TTC549 (cell line): ENCODE data around the gene CETN1.

ENCODE experiments used
- FAIRE-seq: peaks from 2 replicates; lab custom pipeline; 2012; peaks lifted over from hg19 to GRCh38; lab: Jason Lieb, UNC

CETN1 gene

DNA sequence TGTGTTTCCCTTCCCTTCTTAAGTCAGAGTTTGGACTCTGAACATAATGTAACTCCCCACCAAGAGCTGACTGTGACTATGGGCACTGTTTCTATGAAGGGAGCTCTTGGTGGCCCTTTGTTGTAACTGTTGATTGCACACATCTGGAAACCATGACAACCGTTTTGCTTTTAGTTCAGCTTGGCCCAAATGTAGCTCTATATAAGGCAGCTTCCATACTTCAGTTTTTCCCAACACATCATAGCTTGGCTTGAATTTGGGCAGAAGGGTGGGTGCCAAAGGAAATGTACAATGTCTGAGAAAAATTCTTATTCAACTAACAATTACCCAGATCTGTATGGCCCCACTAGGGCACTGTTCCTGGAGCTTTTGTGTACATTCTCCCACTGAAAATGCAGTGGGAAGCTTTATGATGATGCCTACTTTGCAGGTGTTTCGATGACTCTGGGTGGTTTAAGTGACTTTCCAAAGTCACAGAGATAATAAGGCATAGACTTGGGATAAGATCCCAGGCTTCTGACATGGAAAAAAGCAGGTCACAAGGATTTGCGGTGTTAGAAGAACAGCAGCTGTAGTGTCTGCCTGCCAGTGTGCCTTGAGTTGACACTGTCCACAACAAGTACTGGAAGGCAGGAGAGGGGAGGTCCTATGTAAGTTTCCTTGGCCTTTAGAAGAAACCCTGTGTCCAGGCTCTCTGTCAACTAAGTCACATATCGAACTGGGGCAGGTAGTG lies 2.4 kb upstream of the CETN1 start:
- FAIRE-seq = no peak

- no peak for FAIRE-seq
These were observed 942 bp upstream of the CETN1 start for GRCh38 chr18:579238-579637.

DNA sequence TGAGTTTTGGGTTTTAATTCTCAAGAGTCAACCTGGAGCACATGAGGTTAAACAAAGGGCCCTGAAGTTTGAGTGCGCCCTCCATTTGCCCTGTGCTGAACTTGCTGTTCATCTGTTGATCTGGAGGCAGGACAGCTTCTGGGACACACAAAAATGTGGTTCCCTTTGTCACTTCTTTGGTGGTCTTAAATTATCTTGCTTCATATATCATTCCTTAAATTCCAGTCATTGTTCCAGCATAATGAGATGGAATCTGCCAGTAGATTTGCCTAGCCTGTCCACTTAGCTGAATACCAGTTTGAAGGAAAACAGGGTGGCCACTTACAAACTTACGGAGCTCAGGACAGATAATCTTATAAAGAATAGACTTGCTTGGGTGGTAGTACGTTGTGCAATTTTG lies 916 bp downstream of the CETN1 start:
- no peak for FAIRE-seq

DNA sequence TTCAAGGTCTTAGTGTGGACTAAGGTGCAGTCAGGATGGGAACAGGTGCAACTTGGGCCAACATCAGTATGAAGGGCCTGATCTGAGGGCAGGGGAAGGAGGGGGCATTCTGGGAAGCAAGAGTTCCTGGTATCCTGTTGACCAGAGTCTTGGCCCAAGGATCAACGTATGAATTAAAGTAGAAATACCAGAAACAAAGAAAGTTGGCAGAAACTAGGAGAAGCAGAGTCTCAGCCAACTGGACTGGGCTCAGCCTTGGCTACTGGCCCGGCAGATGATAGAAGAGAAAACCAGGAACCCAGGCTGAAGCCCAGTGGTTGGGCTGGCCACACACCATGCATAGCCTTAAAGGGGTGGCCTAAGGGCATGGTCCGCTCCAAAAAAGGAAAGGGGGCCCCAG lies 2.3 kb downstream of the CETN1 start:
- FAIRE-seq = no peak

- no peak for FAIRE-seq
These were observed 14.9 kb downstream of the CETN1 start for GRCh38 chr18:595068-595467.

- no peak for FAIRE-seq
These were observed 15.4 kb downstream of the CETN1 start for GRCh38 chr18:595571-595970.

DNA sequence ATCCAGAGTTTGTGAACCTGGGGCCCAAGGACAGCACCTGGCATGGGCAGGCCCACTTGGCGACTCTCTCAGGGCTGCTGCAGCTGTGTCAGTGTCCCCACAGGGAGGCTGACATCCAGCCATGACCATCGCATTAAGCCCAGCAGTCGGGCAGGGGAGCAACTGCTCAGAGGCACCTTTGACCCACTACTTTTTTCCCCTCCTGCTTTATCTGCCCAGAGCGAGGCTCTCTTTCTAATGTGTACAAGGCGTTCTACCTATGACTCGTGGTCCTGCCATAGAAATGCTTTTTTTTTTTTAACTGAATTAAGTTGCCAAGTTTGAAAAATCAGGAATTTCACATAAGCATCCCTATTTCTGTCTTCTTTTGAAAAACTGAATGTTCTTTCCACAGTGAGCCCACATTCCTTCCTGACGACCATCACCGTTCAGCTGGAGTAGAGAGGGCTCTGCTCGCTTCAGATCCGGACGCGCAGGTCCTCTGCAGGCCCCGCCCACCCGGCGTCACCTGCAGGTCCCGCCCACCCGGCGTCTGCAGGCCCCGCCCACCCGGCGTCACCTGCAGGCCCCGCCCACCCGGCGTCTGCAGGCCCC lies 16.2 kb downstream of the CETN1 start:
- no peak for FAIRE-seq

DNA sequence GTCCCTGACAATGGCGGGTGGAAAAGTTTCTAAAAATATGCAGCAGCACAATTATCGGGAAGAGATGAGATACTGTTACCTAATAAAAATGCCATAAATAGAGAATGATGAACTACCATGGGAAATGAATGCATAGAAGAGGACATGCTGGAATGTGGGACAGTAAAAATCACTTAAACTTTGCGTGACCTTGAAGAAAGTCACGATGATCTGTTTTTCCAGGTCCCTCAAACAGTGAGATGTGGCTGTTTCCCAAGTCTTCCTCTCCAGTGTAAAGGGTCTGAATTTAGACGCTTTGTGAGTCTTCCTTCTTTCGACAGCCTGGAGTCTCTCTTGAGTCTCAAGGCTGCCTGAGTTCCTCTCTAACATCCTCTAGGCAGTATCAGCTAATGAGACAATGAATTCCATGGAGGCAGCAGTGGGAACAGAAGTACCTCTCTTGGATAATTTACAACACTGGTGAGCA lies 18.0 kb downstream of the CETN1 start:
- no peak for FAIRE-seq

DNA sequence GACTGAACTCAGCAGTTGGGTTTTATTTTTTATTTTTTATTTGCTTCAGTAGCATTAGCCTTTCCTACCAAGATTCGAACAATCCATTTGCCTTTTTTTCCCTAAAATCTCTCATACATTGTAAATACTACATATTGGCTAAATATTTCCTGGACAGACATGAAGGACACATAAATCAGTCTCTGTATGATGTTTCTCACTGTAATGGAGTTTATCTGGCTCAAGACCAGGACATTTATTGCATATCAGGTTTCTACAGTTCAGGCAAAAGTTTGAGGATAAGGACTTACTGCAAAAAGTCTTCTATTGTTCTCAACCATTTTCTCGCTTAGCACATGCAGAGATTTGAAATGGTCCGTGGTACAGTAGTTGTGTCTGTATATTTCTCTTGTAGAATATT lies 19.9 kb downstream of the CETN1 start:
- no peak for FAIRE-seq

GRCh38 chr18:604771-605170 lies 24.6 kb downstream of the CETN1 start:
- FAIRE-seq = no peak

DNA sequence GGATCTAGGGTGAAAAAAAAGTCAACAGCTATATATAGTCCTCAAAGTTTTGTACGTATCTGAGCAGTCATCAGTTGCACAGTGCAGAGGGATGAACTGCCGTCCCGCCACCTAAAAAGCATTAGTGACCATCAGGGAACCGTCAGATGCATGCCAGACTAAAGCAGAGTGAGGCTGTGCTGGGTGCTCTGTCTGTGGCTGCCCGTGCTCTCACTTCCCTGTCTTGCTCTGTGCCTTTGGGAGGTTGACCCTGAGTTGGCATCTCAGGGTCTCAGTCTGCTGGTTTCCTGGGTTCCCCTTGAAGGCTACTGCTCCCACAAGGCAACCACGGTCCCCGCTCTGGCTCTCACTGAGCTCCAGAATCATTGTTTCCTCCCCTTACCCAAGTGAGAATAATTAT lies 27.8 kb downstream of the CETN1 start:
- FAIRE-seq = no peak

DNA sequence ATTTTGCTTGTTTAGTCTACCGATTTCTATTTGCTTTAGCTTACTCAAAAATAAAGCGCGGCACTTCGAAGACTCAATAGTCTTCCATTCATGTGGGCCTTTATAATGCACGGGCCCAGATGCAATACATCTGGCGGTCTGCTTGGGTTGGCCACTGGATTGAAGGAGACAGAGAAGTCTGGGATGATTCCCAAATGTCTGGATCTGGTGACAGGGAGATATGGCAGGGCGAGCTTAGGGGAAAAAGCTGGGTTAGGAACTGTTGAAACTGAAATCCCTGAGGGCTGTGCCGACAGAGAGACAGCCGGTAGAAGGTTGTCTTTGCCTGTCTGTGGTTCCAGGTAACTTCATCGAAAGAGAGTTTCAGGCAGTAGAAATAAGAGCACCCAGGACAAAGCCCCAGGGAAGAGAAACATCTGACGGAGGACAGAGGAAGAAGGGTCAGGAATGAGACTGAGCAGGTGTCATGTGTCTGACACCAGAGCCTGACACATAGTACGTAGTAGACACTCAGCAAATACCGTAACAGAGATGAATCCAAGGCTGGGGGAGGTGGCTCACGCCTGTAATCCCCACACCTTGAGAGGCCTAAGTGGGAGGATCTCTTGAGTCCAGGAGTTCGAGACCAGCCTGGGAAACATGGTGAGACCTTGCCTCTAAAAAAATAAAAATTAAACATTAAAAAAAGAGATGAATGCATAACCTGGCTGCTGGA lies 30.2 kb downstream of the CETN1 start:
- FAIRE-seq = no peak

GRCh38 chr18:612156-612555 lies 32.0 kb downstream of the CETN1 start:
- no peak for FAIRE-seq

- no peak for FAIRE-seq
These were observed 34.0 kb downstream of the CETN1 start for GRCh38 chr18:614193-614592.

GRCh38 chr18:615092-615521 lies 34.9 kb downstream of the CETN1 start:
- FAIRE-seq = no peak

GRCh38 chr18:615773-616172 lies 35.6 kb downstream of the CETN1 start:
- no peak for FAIRE-seq

DNA sequence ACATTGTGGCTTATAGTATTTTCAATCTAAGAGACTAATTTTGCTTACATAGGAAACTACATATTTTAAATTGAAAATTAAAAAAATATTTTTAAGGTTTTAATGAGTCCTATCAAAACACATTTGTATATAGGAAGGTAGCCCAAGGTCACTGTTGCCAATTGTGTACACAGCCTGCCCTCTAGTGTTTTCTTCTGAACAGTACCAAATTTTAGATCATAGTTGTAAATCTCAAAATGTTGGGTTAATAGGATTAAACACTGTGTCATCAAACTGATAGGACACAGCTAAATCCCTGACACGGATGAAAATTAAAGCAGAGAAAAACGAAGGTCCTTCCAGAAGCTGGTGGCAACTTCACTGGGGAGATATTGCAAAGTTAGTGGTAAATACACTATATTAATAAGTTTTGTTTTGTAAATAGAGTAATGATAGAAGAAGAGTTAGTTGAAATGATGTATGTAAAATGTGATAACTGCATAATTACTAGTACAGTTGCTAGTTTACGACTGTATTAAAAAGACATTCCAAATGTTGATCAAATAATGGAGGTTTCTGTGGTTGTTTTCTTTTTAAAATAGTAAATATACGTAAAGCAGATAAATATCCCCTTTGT lies 36.3 kb downstream of the CETN1 start:
- peak; percentile 95 for FAIRE-seq

DNA sequence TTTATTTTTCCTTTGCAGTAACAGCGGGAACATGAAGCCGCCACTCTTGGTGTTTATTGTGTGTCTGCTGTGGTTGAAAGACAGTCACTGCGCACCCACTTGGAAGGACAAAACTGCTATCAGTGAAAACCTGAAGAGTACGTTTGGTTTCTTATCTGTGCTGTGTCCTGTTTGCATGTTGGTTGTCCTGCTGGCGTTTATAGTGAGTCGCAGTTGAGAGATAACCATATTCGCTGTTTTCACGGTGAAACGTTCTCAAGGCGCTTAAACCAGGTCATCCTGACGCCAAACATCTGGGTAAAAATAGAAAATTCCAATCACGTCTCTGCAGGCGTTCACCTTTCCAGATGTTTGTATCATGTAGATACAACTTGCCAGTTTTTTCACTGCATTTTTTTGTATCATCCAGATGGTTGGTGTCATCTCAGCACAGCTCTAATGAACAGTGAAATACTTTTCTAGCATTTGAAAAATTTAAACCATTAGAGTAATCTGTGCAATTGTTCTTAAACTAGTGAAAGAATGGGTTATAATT lies 37.9 kb downstream of the CETN1 start:
- FAIRE-seq = no peak

- no peak for FAIRE-seq
These were observed 38.4 kb downstream of the CETN1 start for GRCh38 chr18:618618-619017.

GRCh38 chr18:621291-622043 lies 41.3 kb downstream of the CETN1 start:
- FAIRE-seq = no peak

- no peak for FAIRE-seq
These were observed 42.1 kb downstream of the CETN1 start for GRCh38 chr18:622289-622688.
